Tibial artery (tissue), 4 donors: ENCODE data around the gene NCLN.
"Not testable (repeated sequence)": the region's sequence is repeated elsewhere in the genome, so short reads cannot be mapped to it uniquely, and the experiment has no call there.

Experiments
- DNase-seq, 2 donors: peaks; one replicate each; pipeline ENCODE4 v3.0.0-alpha.2; 2019
- H3K27ac ChIP-seq, 2 donors: fragments of 200-600 bp; sonication (generic) in 1 of 2; 1 replicate in 1 of 2; 2 replicates in 1 of 2; pipeline ENCODE4 v1.5.1; 2018 to 2019; ENCODE audit warnings: mild to moderate bottlenecking in 1 of 2
- H3K27me3 ChIP-seq, 2 donors: fragments of 200-600 bp; sonication (generic) in 1 of 2; one replicate each; pipeline versions ENCODE4 v1.5.1 to v1.6.0; 2016 to 2019
- H3K36me3 ChIP-seq, 3 donors: fragments of 200-600 bp; sonication (generic) in 2 of 3; one replicate each; pipeline ENCODE4 v1.5.1; 2016 to 2019; ENCODE audit warnings: mild to moderate bottlenecking in 2 of 3
- H3K4me1 ChIP-seq, 4 donors: fragments of 200-600 bp; sonication (generic) in 2 of 4; 1 replicate in 3 of 4; 2 replicates in 1 of 4; pipeline ENCODE4 v1.5.1; 2016 to 2019
- H3K4me3 ChIP-seq, 2 donors: fragments of 200-600 bp; sonication (generic) in 1 of 2; 1 replicate in 1 of 2; 2 replicates in 1 of 2; pipeline ENCODE4 v1.5.1; 2018 to 2019; ENCODE audit warnings: mild to moderate bottlenecking in 2 of 2
- H3K9me3 ChIP-seq, 3 donors: fragments of 200-600 bp; sonication (generic) in 1 of 3; one replicate each; pipeline ENCODE4 v1.5.1; 2016 to 2019
- intact Hi-C: fragments of 100-400 bp; cut with DNase I; formaldehyde crosslinking; loops from one replicate; pipeline ENCODE4 v1.15.0; 2023; ENCODE audit warnings: low total_unique reads
- TF ChIP-seq, protein P1 (sequence below), 2 experiments: fragments of 200-600 bp in 1 of 2; fragments of 450-650 bp in 1 of 2; IDR thresholded peaks; one replicate each; pipeline ENCODE4 v1.5.1; 2017 to 2019; ENCODE audit warnings: antibody characterized with exemption in 2 of 2, mild to moderate bottlenecking in 1 of 2, moderate library complexity in 1 of 2

Gene NCLN

DNA sequence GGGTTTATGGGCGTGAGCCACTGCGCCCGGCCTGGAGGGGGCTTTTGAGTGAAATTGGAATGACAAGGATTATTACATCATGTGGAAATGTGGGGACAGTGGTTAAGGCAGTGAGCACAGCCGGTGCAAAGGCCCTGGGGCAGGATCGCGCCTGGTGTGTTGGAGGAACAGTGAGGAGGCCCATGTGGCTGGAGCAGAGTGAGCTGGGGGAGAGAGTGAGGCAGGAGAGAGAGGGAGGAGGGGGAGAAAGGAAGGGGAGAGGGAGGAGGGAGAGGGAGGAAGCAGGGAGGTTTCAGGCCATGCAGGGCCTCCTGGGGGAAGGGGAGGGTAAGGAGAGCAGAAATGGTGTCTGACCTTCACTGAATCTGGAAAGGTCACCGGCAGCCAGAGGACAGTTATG is 27.4 kb downstream of the NCLN start:
- H3K36me3 ChIP-seq = peaks cover 0 to 15% (median 4%) of the 10 kb centered on the region in 3 donors
- no peaks in the 10 kb centered on the region for H3K4me1 ChIP-seq
- intact Hi-C loops = no loop called here
- no peak overlapping the region for H3K4me3 ChIP-seq
- TF ChIP-seq, protein P1, sequence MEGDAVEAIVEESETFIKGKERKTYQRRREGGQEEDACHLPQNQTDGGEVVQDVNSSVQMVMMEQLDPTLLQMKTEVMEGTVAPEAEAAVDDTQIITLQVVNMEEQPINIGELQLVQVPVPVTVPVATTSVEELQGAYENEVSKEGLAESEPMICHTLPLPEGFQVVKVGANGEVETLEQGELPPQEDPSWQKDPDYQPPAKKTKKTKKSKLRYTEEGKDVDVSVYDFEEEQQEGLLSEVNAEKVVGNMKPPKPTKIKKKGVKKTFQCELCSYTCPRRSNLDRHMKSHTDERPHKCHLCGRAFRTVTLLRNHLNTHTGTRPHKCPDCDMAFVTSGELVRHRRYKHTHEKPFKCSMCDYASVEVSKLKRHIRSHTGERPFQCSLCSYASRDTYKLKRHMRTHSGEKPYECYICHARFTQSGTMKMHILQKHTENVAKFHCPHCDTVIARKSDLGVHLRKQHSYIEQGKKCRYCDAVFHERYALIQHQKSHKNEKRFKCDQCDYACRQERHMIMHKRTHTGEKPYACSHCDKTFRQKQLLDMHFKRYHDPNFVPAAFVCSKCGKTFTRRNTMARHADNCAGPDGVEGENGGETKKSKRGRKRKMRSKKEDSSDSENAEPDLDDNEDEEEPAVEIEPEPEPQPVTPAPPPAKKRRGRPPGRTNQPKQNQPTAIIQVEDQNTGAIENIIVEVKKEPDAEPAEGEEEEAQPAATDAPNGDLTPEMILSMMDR (IDR thresholded peaks at IDR 0.05) = no peak
- H3K27ac ChIP-seq = no peak overlapping the region
- no peaks in the 10 kb centered on the region for H3K9me3 ChIP-seq
- no peak for DNase-seq
- H3K27me3 ChIP-seq = no peaks in the 10 kb centered on the region

DNA sequence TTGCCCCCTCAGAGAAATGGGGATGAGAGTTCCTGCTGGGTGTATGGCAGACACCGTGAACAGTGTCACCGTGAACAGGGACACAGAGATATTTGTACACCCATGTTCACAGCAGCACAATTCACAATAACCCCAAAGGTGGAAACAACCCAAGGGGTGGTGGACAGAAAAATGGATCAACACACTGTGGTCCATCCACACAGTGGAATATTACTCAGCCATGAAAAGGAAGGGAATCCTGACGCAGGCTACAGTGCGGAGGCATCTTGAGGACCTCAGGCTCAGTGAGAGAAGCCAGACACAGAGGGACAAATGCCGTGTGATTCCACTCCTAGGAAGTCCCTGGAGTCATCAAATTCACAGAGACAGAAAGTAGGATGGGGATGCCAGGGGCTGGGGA is 31.1 kb downstream of the NCLN start:
- no peaks in the 10 kb centered on the region for H3K4me1 ChIP-seq
- intact Hi-C loops = no loop called here

DNA sequence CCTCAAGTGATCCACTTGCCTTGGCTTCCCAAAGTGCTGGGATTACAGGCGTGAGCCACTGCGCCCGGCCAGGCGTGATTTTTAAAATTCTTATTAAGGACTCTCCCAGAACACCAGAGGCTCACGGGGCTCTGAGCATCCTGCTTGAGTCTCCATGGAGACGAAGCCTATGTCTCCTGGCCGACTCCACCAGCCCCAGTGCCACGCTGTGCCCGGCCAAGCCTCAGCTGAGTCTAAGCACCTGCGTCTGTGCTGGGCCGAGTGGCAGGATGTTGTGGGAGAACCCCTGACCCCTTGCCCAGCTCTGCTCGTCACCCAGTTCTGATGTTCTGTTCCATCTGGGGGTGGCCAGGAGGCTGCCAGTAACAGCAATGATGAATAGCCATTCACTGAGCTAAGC is 34.8 kb downstream of the NCLN start:
- DNase-seq = no peak
- peaks cover 0 to 54% of the 10 kb centered on the region in 2 donors for H3K27me3 ChIP-seq
- no peaks in the 10 kb centered on the region for H3K9me3 ChIP-seq
- peaks cover 0 to 8% (median 2%) of the 10 kb centered on the region in 4 donors for H3K4me1 ChIP-seq
- H3K27ac ChIP-seq = no peak overlapping the region
- H3K4me3 ChIP-seq = no peak overlapping the region
- intact Hi-C loops = no loop called here
- TF ChIP-seq, protein P1 (IDR thresholded peaks at IDR 0.05) = no peak
- no peaks in the 10 kb centered on the region for H3K36me3 ChIP-seq

More for the DNA sequence above, 31.1 kb downstream of the NCLN start:
- Histone ChIP-seq H3K9me3 (no peaks in the 10 kb centered on the region), H3K27ac (no peak overlapping the region), H3K4me3 (no peak overlapping the region), H3K36me3 (no peaks in the 10 kb centered on the region), H3K27me3 (peaks cover 0 to 19% of the 10 kb centered on the region in 2 donors)
- no peak for DNase-seq
- TF ChIP-seq, protein P1 (IDR thresholded peaks at IDR 0.05) = no peak

DNA sequence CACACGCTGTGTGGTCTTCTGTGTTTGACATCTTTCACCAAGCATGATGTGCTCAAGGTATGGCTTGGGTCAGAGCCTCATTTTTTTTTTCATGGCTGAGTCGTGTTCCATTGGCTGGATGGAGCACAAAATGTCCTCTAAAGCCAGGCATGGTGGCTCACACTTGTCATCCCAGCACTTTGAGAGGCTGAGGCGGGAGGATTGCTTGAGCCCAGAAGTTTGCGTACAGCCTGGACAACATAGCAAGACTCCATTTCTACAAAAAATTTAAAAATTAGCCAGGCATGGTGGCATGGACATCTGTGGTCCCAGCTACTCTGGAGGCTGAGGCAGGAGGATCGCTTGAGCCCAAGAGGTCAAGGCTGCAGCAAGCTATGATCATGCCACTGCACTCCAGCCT is 35.8 kb downstream of the NCLN start:
- H3K36me3 ChIP-seq, H3K4me3 ChIP-seq, H3K27ac ChIP-seq, DNase-seq, H3K9me3 ChIP-seq, intact Hi-C loops, H3K4me1 ChIP-seq: not testable (repeated sequence)
- H3K27me3 ChIP-seq = peaks cover 0 to 64% of the 10 kb centered on the region in 2 donors

DNA sequence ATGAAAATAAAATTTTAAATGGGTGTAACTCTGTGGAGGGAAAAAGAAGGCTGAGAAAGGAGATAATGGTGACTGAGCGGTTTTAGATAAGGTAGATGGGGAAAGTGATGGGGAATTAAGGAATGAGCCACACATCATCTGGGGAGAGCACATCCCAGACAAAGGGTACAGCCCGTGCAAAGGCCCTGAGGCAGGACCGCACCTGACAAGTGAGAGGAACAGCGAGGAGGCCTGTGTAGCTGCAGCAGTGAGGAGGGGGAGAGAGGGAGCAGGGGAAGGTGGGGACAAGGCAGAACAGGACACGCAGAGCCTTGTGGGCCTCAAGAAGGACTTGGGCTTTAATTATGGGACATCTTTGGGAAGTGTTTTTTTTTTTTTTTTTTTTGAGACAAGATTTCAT is 37.0 kb downstream of the NCLN start:
- peaks cover 0 to 75% of the 10 kb centered on the region in 2 donors for H3K27me3 ChIP-seq
- TF ChIP-seq, protein P1 (IDR thresholded peaks at IDR 0.05) = no peak
- intact Hi-C loops = no loop called here

DNA sequence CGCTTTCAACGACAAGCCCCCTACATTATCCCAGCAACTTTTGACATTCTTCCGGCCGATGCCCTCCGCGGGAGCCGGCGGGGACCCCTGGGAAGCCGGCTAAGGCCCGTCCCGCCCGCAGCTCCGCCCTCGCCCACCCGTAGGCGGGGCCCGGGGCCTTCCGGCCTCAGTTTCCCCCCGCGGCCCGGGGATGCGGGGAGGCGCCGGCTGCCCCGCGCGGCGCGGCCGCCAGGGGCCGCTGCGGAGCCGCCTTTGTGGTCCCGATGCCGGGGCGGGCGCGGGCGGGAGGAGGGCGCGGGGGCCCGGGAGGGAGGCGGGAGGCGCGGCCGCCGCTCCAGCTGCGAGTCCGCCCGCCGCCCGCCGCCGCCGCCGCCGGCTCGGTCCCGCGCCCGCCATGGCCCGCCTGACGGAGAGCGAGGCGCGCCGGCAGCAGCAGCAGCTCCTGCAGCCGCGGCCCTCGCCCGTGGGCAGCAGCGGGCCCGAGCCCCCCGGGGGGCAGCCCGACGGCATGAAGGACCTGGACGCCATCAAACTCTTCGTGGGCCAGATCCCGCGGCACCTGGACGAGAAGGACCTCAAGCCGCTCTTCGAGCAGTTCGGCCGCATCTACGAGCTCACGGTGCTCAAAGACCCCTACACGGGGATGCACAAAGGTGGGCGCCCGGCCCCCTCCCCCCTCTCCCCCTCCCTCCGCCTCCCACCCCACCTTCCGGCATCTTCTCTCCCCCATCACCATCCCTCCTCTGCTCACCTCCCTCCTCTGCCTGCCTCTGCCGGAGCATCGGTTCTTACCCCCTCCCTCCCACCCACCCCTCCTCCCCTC is 38.8 kb downstream of the NCLN start, which contains the start of gene CELF5:
CELF5 (plus strand) TSS at position 316 of the 823 bp plus-strand sequence; CDS start at position 395, 79 bp downstream.
- Histone ChIP-seq H3K4me3 (peak within 1 kb of the TSS in 1 of 2 donors; percentile 21), H3K36me3 (no peaks in the 10 kb centered on the region), H3K27ac (no peak within 1 kb of the TSS), H3K4me1 (peaks cover 0 to 8% (median 2%) of the 10 kb centered on the region in 4 donors), H3K9me3 (no peaks in the 10 kb centered on the region), H3K27me3 (peaks cover 0 to 94% of the 10 kb centered on the region in 2 donors)
- DNase-seq = no peak
- intact Hi-C loops = loop anchor here (5.0 kb wide), 1 partner anchor 253 kb away; no protein-coding TSS in a partner anchor
- TF ChIP-seq, protein P1 (IDR thresholded peaks at IDR 0.05) = peak; percentile 45 to 62

More for the DNA sequence above, 37.0 kb downstream of the NCLN start:
- no peak for DNase-seq
- Histone ChIP-seq H3K27ac (no peak overlapping the region), H3K4me3 (no peak overlapping the region), H3K4me1 (peaks cover 0 to 8% (median 2%) of the 10 kb centered on the region in 4 donors), H3K9me3 (no peaks in the 10 kb centered on the region), H3K36me3 (no peaks in the 10 kb centered on the region)
